GM19438 (cell line): Measurements from ENCODE around the gene SPOPL.

Experiments
- ATAC-seq: cut with Tn5 transposase; IDR thresholded peaks from one replicate; pipeline ENCODE4 v1.9.1; 2021; ENCODE audit warnings: low read depth; ENCODE audit not compliant: unreplicated experiment

Gene SPOPL

GRCh38 chr2:138493334-138493733 is 8.2 kb upstream of the SPOPL start:
- ATAC-seq, result no peak

DNA sequence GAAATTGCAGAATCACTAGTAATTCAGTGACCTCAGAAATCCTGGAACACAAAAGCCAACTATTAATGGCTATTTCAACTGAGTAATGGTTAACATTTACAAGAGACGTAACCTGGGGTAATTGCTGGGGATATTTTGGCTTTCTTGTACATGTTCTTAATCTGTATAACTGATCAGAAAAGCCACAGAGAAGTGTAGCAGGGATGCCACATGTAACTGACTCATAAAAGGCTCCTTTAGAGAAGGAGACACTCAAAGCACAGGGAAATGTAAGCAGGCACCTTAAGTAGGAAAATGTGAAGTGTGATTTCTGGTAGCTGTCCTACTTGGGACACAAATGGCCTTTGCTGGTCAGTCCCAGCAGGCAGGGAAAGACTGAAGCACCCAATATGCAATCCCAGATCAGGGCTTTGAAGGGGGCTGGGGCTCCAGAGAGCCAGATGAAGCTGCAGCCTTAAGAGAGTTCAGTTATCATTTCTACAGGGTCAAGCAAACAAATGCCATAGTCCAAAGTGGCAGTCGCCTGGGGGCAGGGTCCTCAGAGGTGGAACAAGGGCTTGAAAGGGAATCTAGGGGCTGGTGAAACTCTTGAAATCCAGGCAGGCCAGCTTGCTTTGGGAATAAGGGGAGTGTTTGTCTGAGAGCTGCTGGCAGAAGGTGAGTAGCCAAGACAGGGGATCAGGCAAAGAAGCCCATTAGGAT is 7.2 kb upstream of the SPOPL start:
- ATAC-seq, result no peak

- no peak for ATAC-seq
These were observed 6.2 kb upstream of the SPOPL start for GRCh38 chr2:138495384-138495783.

DNA sequence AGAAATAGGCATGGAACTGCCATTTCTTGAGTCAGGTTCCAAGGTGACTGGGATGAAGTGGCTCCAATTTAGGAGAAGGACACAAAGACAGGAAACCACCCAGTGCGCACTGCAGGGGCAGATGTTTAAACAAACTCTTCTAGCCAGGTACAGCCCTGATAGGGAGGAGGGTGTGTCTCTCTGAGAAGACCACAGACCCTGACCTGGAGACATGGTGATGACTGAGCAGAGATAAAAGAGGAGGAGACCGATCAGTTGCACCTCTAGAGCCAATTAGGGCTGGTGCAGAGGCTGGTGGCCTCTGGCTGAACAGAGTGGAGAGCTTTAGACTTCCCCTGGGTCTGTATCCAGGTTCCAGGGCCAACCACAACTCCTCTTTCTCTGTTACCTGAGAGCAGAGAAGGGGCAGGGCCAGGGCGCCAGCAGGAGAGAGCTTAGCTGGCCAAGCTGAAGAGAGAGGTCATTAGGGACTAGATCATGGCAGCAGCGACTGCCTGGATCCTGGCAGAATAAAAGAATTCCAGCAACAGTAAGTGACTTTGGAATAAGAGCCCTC is 5.4 kb upstream of the SPOPL start:
- ATAC-seq, result no peak

DNA sequence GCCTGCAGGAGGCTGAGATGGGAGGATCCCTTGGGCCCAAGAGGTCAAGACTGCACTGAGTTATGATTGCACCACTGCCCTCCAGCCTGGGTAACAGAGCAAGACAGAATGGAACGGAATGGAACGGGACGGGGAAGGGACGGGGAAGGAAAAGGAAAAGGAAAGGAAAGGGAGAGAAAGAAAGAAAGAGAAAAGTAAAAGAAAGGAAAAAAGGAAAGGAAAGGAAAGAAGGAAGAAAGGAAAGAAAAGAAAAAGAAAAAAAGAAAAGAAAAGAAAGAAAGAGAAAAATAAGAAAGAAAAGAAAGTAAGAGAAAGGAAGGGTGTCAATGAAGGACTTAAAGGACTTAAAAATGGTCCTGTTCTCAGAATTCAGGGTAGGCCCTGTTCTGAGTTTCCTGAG is 4.3 kb upstream of the SPOPL start:
- ATAC-seq, result no peak

DNA sequence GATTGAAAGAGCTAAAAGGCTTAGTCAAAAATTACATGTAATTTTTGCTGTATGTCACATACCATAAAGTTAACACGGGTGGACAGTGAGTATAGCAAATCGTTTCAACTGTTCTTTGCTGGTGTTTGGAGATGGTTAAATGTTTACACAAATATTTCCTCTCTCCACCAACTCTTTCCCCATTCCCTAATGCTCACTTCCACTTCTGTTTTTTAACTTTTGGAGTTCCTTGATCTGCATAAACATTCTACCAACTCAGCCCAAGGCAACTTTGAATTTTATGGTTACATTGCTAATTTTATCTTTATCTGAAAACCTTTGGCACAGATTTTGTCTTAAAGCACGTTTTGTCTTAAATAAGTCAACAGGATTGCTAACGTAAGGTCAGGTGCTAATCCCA is 1.9 kb upstream of the SPOPL start:
- ATAC-seq, result no peak

DNA sequence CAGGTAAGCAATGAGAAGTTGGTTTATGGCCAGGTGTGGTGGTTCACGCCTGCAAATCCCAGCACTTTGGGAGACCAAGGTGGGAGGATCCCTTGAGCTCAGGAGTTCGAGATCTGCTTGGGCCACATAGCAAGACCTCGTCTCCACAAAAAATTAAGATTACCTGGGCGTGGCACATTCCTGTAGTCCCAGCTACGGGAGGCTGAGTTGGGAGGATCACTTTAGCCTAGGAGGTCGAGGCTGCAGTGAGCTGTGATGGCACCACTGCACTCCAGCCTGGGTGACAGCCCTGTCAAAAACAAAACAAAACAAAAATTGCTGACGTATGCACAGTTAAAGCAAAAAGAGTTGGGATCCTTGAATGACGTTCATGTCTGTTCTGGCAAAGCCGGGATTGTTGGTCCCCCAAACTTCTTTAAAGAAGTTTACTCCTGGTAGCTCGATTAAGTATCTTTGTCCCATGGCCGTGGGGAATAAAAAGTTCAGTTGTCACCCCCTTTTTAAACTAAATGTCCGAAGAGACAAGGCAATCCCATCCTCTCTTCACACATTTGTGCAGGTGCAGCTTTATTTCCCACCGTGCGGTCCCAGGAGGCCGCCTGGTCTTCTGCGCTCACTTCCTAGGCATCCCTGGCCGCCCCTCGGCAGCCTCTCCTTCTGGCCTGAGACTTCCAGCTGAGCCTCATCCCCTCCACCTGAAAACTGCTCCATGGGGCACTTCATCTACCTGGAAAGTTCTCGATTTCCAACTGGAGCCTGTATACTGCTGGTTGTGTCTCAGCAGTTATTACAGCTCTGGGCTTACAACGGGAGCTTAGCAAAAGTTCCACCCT is 762 bp upstream of the SPOPL start:
- ATAC-seq, result peak; percentile 11

- no peak for ATAC-seq
These were observed 901 bp downstream of the SPOPL start for GRCh38 chr2:138502255-138503086.

- no peak for ATAC-seq
These were observed 1.5 kb downstream of the SPOPL start for GRCh38 chr2:138503087-138503442.

DNA sequence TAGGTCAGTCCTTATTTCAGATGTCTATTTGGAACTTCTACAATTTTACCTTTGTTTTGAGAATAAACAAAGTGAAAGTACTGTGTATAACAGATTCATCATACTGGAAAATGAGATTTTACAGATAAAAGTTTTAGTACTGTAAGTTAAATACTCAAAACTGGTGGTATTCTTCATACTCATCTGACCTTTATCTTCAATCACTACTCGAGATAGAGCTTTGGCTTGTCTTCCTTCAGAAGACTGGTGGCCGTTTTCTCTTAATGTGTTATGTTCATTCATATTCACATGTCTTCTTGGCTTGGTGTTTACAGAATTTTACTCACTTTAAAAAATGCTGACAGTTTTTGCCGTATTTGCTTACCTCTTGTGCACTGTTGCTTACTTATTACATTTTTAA is 2.1 kb downstream of the SPOPL start:
- no peak for ATAC-seq

- no peak for ATAC-seq
These were observed 2.5 kb downstream of the SPOPL start for GRCh38 chr2:138504092-138504491.

DNA sequence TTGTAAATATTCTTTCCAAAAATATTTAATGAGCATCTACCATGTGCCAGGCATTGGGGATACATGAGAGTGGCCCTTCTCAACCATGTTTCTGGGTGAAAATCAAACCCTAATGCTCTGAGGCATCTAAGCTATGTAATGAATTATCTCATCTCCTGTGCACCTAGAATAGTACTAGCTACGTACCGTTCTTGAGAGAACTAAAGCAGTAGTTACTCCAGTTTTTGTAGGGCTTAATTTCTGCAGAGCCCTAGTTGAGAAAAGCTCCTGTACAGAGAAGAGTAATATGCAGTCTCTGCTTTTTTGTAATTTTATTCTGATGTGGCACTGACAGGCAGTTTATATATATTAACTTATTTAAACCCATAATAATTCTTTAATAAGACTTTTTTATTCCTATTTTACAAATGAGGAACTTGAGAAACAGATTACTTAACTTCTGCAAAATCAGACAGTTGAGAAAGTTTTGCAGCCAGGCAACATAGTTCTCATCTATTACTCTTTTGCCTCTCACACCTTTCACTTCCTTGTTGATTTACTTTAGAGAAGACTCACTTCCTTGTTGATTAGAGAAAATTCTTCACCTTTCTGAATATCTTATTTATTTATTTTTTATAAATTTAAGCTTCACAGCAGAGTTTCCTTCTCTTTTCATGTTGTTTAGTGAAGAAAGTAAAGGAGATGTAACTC is 3.1 kb downstream of the SPOPL start:
- peak; percentile 35 for ATAC-seq

DNA sequence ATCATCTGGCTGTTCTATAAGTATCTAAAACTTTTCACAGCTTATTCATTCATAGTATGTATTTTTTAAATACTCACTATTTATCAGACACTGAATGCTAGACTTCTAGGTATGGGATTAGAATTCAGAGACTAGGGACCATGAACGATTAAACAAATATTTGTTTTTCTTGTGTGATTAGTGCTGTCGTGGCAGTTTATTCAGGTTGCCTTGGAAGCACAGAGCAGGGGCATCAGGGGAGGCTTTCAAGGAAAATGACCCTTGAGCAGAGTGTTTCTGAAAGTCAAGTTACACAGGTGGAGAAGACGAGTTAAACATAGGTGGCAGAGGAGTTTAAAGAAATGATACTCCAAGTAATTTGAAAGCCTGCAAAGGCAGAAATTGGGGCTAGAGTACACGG is 5.7 kb downstream of the SPOPL start:
- ATAC-seq, result no peak

- no peak for ATAC-seq
These were observed 8.7 kb downstream of the SPOPL start for GRCh38 chr2:138510319-138510718.

DNA sequence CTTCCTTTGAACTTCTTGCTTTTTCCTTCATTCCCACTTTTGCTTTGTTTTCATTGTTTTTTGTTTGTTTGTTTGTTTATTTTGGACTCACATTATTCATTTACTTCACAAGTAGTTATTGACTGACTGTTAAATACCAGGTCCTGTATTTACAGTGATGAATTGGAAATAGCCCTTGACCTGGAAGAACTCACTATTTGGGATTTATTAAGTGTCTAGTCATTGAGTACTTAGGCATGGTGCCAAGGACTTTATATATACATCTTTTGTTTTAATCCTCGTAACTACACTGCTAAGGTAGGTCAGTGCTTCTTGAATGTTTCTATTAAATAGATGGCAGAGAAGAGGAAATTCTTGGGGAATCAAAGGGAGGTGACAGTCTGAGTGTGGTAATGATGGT is 11.1 kb downstream of the SPOPL start:
- no peak for ATAC-seq

DNA sequence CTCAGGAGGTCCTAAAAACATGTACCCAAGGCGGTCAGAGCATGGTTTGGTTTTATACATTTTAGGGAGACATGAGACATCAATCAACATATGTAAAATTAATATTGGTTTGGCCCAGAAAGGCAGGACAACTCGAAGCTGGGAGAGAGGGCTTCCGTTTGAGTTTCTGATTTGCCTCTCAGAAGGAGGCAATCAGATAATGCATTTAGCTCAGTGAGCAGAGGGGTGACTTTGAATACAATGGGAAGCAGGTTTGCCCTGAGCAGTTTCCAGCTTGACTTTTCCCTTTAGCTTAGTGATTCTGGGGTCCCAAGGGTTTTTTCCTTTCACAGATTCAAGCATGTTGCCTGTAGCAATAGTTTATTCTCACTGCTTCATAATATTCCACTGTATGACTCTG is 12.6 kb downstream of the SPOPL start:
- no peak for ATAC-seq

- no peak for ATAC-seq
These were observed 13.5 kb downstream of the SPOPL start for GRCh38 chr2:138515092-138515491.

DNA sequence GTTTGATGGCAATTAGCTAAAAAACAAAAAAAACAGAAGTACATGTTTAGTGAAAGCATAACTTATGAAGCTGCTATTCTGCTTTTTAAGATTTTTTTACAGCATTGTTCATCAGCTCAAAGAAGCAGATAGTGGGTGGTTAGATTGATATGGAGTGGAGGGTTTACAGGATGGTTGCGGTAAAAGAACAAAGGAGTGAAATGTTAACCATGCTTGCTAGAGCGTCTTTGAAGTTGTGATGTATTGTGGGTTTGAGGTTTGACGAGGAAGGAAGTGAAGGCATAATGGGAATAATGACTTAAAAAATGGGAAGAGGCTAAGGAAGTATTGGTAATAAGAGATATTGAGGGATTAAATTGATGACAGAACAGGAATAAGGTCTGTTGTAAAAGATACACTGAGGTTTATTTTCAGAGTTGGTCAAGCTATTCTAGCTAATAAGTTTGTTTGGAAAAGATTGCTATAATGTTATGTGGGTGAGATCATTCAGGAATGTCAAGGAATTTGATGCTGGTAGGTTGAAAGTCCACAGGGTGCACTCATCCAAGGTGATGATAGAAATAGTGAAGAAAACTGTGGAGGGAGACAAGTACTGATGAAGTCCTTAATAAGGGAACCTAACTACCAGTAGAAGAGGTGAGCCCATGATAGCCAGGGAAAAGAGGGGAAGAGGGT is 14.6 kb downstream of the SPOPL start:
- no peak for ATAC-seq

GRCh38 chr2:138518860-138519259 is 17.3 kb downstream of the SPOPL start:
- ATAC-seq, result no peak

- ATAC-seq, result no peak
These were observed 20.3 kb downstream of the SPOPL start for GRCh38 chr2:138521821-138522220.
